NCI-H128 (cell line): ENCODE measurements around the gene CRIP1.

Source experiments
- DNase-seq: peaks from one replicate; lab custom pipeline; 2025; ENCODE audit not compliant: unreplicated experiment; lab: John Stamatoyannopoulos, UW

The CRIP1 gene

DNA sequence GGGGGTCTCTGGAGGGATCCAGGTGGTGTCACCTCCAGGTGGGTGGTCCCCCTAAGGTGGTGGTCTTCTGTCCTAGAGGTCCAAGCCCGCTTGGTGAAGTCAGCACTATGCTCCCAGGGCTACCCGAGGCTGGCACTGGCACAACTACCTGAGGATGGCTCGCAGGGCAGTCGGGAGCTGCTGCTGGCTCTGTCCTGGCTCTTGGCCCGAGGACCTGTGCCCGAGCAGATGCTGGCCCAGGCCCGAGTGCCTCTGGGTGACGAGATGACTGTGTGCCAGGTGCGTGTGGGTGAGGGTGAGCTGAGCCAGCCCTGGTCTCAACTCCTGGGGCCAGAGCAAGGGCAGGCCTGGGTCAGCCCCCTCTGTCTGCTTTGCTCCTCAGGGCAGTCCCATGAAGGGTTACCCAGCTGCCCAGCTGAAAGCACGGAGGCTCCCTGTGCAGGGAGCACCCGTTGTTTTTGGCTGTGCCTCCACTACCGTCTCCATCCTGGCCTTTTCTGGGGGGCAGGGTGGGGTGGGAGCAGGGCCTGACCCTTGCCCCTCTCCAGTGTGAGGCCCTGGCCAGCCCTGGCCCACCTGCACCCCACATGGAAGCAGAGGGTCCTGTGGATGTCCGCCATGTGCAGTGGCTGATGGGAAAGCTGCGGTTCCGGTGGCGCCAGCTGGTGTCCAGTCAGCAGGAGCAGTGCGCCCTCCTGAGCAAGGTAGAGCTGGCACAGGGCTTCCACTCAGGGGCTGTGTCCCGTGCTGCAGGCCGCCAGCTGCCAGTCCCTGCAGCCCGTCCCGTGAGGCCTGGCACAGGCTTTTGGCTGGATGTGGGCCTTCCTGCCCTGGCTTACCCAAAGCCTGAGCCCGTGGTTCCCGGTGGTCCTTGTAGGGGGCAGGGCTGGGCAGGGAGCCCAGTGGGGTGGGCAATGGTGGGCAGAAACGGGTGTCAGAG lies 5.6 kb downstream of the CRIP1 start:
- DNase-seq = no peak

DNA sequence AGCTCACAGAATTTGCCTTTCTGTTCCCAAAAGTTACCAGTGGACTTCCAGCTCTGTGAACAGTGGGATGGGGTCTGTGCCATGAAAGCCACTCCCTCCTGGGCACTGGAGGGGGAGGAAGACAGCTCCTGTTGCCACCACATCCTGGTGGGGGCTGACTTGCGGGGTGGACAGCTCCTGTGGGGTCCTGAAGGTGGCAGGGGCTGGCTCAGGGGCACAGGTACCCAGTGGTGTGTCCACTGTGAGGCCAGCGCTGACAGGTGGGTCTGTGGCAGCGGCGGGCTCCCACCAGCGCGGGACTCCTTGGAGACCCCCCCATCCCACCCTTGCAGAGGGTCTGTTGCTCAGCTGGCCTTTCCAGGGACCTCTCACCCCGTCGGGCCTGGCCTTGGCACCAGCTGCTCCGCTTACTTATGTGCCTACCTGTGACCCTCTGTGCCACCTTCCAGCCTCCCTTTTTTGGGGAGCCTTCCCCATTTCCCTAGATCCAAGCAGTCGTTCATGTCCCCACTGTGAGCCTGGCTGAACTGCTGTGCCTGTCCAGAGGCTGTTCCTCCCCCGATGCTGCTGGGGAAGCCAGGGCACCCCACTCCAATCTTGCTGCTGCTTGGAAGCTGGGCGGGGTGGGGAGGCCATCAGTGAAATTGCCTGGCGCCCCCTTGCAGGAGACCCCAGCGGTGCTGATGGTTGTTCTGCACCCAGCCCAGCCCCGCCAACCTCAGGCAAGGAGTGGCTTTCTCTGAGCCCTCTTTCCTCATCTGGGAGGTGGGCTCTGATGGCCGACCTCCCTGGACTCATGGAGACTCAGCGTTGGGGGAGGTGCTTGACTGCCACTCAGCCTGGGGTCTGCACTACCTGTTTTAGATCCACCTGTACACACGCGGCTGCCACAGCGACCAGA lies 6.5 kb downstream of the CRIP1 start:
- DNase-seq = no peak

DNA sequence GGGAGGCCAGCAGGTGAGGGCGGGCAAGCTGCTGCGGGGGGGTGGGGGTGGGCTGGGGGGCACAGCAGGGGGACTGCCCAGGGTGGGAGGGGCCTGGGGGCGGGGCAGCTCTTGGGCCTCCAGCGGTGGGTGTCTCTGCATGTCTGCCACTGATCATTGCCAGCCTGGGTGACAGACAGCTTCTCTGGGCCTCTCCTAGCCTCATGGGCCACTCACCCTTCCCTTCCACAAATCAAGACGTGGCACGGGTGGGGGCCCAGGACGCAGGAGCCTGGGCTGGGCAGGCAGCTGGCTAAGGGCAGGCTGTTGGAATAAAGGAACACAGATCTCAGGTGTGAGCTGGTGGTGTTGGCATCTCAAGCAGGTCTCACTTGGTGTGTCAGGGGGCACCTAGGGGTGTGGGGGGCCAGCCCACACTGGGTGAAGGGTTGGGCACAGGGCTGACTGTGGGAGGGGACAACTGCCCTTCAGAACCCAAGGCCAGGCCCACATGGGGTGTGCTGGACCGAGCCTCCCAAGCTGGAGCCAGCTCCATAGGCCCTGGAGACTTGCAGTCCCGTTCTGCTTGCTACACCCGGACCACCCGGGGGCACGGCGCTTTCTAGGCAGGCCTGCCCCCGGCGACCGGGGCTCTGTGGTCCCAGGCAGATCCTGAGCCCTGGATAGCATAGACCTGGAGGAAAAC lies 7.4 kb downstream of the CRIP1 start:
- no peak for DNase-seq

DNA sequence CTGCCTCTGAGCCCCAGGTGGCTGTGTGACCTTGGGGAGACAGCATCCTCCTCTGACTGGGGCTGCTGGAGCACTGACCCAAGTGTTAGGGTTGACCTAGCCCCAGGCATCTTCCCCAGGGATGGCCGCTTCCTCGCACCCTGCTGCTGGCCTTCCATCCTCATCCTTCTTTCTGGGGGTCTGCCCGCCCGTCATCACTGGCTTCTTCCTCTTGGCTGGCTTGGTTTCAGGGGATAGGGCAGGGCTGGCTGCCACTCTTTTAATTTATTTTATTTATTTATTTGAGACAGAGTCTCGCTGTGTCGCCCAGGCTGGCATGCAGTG lies 7.9 kb downstream of the CRIP1 start:
- DNase-seq = no peak

DNA sequence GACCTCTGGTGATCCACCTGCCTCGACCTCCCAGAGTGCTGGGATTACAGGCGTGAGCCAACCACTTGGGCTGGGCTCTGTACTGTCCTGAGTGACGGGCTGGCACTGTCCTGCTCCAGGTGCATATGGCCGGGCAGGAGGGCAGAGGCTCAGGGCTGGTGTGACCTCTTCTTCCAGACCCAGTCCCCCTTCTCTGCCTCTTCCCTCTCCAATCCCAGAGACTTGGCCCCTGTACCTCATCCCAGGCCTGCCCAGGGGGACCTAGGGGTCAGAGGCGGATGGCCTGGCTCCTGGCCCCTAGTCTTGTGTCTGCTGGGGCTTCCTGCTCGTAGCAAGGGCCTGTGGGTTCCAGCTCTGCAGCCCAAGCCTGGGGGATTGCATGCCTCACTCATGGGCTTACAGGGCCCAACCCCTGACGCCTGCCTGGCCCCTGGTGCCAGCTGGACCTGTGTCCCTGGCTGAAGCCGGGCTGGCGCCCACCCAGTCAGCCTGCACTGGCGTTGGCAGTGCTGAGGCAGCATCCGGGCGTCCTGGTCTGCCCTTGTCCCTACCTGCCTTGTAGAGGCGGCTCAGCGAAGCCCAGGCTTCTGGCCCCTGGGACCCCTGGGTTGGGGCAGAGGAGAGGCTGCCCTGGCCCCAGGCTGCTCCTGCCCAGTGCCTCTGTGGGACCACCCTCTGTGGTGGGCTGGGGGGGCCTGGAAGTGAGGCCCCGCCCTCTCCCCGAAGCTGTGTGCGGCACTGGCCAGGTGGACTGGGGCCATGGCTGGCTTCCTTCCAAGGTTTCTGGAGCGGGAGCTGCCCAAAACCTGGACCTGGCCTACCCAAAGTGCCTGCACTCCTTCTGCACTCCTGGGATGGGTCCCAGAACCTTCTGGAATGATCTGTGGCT lies 8.7 kb downstream of the CRIP1 start:
- no peak for DNase-seq

DNA sequence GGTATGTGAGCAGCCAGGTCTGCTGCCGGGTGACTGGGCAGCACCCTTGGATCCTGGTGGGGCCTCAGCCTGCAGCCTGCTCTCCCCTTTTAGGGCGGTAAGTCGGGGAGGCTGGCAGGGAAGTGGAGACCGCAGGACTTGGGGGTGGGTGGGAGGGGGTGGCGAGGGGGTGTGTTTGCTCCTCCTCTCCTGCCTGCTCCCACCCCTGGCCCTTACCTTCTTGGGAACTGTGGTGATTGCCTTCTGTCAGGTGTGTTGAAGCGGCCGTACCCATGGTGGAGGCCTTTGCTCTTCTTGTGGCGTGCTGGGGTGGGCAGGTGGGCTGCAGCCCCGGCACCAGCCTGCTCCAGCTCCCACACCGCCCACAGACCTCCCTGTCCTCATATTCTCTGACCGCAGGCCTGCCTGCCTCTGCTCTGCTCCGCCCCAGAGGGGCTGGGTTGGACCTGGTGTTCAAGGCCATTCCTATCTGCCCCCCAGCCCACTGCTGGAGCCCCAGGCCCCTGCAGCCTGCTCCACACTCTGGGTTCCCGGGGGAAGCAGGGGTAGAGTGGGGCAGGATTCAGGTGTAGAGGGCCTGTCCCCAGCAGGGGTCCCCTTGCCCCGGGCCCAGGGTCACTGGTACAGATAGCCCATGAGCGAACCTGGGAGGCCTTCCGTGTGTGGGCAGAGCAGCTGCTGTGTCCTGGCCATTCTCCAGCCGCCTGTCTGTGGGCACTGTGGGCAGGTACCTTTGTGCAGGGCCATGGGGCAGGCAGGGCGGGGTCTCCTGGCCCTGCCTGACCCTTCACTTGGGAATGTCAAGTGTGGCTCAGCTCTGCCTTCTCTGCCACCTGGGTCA lies 9.5 kb downstream of the CRIP1 start:
- no peak for DNase-seq

DNA sequence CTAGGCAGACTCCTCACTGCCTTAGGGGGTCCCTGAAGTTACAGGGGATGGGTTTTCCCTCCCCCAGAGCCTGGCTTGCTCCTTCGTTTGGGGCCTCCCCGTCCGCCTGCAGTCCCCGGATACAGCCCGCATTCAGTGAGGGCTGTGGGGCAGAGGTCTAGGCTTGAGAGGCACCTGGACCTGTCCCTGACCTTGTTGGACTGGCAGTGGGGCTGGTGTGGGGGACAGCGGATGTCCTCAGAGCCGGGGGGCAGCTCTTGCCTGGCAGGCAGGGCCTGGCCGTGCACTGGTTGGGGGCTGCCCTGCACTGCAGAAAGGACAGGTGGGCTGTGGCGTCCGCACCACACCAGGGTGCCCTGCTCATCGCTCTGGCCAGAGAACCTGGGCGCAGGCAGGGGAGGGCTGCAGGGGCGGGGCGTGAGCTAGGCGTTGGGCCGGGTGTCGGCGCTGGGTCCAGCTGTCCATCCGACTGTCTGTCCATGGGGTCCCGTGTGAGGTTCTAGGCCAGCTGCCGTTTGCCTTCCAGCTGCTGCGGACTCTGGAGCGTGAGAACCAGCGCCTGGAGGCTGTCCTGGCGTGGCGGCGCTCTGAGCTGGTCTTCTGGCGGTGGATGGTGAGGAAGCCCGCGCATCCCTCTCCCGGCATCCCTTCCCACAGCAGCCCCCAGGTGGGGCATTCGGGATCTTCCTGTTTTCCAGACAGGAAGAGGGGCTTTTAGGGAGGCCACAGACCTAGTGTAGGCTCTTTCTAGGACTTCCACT lies 10.3 kb downstream of the CRIP1 start:
- no peak for DNase-seq

DNA sequence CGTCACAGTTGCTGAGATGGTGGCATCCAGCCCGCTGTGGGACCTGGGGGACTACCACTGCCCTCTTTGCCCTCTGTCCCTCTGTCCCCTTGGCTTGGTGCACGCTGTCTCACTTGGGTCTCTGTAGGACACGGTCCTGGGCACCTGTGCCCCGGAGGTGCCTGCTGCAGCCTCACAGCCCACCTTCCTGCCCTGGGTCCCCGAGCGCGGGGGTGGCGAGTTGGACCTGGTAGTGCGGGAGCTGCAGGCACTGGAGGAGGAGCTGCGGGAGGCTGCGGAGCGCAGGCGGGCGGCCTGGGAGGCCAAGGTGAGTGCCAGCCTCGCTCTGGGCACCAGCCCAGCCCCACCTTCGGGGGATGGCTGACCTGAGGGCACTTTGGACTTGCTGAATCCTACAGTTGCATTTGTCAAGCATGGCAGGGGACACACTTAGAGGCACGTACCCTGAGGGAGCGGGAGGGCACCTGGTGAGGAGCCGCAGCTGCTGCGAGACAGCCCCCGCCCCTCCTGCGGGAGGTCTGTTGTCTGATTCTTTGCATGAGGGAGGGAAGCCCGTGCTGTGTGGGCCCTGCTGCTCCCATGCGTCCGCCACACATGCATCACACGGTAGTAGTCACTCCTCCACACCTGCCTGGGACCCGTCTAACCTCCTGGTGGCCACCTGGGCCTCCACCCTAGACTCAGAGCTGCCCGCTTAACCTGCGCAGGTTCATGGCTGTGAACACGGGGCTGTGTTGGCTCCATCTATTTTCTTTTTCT lies 11.2 kb downstream of the CRIP1 start:
- DNase-seq = no peak

DNA sequence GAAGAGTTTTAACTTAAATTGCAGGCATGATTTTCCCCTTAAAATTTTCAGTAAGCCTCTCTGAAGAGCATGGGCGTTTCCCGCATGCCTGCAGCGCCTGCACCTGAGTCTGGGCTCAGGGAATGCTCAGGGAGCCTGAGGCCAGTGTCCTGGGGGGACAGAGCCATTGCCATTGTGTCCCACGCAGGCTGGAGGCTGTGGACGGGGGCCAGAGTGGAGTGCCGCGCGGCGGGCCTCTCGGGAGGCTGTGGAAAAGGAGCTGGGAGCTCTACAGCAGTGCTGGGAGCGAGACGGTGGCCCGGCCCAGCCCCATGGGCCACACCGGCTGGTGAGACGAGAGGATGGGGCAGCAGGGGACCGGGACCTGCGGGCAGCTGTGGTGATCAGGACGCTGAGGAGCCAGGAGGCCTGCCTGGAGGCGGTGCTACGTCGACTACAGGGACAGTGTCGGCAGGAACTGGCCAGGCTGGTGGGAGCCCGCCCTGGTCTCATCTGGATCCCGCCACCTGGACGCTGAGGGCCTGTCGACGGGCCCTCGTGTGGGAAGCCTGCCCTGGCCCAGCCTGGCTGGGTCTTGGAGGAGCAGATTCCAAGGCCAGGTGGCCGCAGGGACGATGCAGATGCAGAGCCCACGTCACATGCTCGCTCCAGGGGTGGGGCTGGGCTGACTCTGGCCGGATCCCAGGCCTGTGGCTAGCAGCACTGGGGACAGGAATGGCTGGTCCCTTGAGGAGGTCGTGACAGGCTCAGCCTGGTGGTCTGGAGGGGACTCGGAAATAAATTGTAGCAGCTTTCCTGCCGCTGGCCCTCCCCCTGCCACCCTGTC lies 12.0 kb downstream of the CRIP1 start:
- no peak for DNase-seq

DNA sequence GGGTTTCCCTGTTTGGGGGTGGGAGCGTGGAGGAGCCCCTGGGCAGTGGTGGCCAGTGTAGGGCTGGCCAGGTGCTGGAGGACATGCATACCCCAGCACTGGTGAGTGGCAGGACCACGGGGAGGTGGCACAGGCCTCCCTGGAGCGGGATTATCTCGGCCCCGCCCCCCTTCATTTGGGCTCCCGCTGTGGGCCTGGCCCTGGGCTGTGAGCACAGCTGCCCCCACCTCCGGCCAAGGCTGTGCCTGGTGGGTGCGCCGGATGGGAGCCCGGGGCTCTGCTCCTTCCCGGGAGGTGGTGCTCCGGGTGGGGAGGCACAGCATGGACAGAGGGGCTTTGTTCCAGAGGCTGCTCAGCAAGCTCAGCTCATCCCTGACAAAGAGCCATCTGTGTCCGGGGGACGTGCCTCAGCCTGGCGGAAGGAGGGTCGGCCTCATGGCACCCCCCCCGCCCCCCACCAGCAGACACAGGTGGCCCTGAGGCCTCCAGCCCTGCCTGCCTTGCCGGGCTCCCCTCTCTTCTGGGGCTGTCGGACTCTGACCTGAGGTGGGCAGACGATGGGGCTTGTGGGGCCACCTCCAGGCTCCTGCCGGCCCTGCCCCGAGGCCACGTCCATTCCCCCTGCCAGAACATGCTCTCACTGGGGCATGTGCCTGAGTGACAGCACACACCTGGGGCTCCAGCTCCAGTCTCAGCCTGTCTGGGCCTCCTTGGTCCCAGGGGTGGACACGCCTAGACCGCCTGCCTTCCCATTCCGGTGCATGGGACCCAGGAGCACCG lies 12.8 kb downstream of the CRIP1 start:
- DNase-seq = no peak

DNA sequence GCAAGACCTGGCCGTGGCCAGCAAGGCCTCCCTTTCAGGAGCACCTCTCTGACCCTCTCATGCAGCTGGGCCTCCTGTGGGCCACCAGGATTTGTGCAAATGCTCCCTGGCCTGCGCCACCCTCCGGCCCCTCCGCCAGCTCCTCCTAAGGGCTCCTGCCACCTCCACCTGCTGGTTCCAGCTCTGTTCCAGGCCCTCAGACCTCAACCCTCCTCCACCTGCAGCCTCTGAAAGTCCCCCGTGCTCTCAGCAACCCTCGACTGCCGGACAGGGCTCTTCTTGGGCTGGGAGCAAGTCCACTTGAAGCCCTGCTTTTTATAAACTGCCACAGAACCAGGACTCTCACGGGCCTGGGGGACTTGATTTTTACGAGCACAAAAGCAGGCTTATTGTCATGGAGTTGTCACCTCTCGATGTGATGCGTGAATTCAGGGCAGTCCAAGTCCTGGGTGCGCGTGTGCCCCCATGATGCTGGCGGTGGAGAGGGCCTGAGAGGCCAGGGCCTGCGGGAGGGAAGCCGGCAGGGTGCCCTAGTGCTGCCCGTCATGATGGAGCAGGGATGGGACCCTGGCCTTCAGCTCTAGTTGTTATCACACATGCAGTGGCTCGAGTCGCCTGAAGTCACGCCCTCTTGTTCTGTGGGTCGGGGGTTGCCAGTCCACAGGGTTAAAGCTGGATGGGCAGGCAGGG lies 13.5 kb downstream of the CRIP1 start:
- DNase-seq = no peak

DNA sequence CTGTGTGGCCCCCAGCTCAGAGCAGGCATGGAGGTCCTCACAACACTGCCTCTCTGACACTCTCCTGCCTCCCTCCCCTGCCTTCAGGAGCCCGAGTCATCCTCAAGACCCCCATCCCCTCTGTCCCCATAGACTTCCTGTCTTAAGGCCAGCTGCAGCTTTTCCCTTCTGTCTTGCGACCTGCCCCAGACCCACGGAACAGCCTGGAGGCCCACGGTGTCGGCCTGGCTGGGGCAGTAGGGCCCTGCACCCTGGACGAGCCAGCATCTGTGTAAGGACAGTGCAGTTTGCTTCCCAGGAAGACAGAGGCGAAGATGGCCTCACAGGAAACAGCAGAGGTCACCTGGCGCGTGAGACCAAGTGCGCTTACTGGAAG lies 14.0 kb downstream of the CRIP1 start:
- no peak for DNase-seq

DNA sequence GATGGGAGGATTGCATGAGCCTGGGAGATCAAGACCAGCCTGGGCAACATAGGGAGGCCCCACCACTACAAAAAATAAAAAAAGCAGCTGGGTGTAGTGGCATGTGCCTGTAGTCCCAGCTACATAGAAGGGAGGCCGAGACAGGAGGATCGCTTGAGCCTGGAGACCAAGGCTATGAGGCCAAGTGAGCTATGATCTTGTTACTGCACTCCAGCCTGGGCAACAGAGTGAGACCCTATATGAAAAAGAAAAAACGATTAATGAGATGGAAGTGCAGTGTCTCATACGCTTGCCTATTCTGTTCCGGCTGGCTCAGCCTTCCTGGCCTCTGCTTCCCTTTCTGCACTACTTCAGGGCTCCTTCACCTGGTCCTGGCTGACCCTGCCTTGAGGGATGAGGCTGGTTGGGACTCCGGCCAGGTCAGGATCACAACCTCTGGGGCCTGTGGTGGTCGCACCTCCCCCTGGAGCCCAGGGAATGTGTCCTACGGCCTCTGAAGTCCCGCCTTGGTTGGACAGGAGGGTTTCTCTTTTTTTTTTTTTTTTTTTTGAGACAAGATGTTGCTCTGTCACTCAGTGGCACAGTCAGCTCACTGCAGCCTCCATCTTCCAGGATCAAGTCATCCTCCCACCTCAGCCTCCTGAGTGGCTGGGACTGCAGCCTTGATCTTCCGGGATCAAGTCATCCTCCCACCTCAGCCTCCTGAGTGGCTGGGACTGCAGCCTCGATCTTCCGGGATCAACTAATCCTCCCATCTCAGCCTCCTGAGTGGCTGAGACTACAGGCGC lies 15.0 kb downstream of the CRIP1 start:
- DNase-seq = no peak

DNA sequence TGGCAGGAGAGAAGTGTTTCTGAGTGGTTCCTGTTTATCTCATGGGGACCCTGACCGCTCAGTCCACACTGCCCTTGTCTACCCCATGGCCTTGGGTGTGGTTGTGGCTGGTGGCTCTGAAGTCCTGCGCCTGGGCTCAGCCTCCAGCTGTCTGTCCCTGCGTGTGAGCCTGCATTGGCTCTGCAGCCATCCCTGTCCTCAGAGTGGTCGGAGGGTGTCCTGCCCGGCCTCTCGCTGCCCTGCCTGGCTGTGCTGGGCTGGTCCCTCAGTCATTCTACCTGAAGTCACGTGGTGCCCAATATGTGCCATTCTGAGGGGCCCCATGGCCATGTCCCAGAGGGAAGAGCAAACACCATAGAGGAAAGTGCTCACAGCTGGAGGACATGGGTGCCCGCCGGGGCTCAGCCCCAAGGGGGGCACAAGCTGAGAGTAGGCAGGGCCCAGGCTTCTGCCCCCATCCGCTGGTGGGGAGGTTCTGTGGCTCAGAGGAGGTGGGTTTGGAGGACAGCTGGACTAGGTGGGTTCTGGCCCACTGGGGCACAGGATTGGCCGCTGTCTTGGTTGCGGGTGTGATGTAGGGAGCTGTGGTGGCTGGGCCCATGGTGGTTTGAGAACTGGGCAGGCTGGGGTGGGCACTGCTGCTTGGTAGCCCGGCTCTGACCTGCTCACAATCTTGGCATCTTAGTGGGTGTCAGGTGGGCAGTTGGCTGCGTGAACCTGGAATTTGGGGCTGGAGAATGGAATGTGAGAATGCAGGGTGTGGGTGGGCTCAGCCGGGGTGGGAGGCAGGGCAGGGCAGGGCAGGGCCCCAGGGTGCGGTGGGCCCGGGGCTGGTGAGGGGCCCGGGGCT lies 16.0 kb downstream of the CRIP1 start:
- no peak for DNase-seq
